ENCODE results near the gene ZNF581.

ZNF581 gene

GRCh38 chr19:55693336-55693974, 50.0 kb downstream of the ZNF581 start:
- DNase-seq (ENCODE audit: low read depth): no peak

GRCh38 chr19:55694241-55694655, 50.8 kb downstream of the ZNF581 start:
- DNase-seq (ENCODE audit: low read depth): no peak

DNA sequence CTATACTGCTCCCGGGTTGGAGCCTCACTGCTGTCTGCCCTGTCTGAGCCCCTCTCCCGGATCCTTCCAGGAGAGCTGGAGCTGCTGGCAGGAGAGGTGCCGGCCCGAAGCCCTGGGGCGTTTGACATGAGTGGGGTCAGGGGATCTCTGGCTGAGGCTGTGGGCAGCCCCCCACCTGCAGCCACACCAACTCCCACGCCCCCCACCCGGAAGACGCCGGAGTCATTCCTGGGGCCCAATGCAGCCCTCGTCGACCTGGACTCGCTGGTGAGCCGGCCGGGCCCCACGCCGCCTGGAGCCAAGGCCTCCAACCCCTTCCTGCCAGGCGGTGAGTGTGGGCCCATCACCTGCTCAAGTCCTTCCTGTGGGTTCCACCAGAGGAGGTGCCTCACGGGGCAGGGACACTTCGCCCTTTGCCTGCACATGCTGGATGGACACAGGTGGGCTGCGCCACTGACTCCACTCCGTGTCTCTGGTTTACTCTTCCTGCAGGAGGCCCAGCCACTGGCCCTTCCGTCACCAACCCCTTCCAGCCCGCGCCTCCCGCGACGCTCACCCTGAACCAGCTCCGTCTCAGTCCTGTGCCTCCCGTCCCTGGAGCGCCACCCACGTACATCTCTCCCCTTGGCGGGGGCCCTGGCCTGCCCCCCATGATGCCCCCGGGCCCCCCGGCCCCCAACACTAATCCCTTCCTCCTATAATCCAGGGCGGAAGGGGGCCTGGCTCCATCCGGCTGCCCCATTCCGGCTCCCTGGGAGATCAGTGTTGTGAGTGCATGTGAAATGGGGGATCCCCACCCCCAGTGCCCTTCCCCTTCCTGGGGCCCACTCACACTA, 51.4 kb downstream of the ZNF581 start:
- DNase-seq (ENCODE audit: low read depth): no peak

All from activated T-cell treated with anti-CD3 and anti-CD28 coated beads for 48 hours (primary cell).